ENCODE data around the gene TLN1.

DNA sequence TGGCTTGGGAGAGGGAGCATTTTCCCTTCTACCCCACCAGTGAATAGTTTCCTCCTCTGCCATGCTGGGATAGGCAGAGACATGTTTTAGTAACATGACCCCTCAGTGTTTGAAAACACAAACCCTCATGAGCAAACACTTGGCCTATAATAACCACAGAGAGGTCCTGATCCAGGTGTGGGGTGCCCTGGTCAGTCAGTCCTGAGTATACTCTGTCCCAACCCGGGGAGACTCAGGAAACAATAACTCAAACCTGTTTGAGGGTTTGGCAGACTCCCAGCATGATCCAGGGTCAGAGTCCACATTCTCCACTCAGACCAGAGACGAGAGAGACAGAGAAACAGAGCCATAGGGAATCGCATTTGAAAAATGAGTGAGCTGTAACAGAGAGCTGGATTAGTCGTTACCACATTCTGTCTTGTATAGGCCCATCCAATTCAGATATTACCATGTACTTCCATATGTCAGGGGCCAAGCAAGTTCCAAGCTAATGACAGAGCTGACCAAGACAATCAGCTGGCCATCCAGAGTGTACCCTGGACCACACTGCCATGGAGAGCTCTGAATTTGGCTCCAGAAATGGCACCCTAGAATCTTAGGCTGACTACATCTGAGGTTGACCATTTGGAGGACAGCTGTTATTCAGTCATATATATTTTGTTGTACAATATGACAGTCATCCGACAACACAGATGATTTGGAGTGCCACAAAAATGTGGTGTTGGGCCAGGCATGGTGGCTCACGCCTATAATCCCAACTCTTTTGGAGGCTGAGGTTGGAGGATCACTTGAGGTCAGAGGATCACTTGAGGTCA, 62.5 kb downstream of the TLN1 start:
- TF ChIP-seq, protein P1, sequence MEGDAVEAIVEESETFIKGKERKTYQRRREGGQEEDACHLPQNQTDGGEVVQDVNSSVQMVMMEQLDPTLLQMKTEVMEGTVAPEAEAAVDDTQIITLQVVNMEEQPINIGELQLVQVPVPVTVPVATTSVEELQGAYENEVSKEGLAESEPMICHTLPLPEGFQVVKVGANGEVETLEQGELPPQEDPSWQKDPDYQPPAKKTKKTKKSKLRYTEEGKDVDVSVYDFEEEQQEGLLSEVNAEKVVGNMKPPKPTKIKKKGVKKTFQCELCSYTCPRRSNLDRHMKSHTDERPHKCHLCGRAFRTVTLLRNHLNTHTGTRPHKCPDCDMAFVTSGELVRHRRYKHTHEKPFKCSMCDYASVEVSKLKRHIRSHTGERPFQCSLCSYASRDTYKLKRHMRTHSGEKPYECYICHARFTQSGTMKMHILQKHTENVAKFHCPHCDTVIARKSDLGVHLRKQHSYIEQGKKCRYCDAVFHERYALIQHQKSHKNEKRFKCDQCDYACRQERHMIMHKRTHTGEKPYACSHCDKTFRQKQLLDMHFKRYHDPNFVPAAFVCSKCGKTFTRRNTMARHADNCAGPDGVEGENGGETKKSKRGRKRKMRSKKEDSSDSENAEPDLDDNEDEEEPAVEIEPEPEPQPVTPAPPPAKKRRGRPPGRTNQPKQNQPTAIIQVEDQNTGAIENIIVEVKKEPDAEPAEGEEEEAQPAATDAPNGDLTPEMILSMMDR (IDR thresholded peaks at IDR 0.05) = no peak
- no peak for TF ChIP-seq SIN3A (IDR thresholded peaks at IDR 0.05; ENCODE audit: borderline replicate concordance, insufficient read depth, low read depth, low read length)
- TF ChIP-seq, protein P2, sequence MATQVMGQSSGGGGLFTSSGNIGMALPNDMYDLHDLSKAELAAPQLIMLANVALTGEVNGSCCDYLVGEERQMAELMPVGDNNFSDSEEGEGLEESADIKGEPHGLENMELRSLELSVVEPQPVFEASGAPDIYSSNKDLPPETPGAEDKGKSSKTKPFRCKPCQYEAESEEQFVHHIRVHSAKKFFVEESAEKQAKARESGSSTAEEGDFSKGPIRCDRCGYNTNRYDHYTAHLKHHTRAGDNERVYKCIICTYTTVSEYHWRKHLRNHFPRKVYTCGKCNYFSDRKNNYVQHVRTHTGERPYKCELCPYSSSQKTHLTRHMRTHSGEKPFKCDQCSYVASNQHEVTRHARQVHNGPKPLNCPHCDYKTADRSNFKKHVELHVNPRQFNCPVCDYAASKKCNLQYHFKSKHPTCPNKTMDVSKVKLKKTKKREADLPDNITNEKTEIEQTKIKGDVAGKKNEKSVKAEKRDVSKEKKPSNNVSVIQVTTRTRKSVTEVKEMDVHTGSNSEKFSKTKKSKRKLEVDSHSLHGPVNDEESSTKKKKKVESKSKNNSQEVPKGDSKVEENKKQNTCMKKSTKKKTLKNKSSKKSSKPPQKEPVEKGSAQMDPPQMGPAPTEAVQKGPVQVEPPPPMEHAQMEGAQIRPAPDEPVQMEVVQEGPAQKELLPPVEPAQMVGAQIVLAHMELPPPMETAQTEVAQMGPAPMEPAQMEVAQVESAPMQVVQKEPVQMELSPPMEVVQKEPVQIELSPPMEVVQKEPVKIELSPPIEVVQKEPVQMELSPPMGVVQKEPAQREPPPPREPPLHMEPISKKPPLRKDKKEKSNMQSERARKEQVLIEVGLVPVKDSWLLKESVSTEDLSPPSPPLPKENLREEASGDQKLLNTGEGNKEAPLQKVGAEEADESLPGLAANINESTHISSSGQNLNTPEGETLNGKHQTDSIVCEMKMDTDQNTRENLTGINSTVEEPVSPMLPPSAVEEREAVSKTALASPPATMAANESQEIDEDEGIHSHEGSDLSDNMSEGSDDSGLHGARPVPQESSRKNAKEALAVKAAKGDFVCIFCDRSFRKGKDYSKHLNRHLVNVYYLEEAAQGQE (IDR thresholded peaks at IDR 0.05; ENCODE audit: insufficient read depth in 1 of 2, low read depth in 2 of 2, low read length in 1 of 2) = no peak
- no peak for TF ChIP-seq POLR2AphosphoS5 (IDR thresholded peaks at IDR 0.05; ENCODE audit: low read depth, low read length)
- no peak for TF ChIP-seq TCF7L2 (IDR thresholded peaks at IDR 0.05; ENCODE audit: low read depth, low read length)

All from Panc1 (cell line).